ENCODE measurements around the gene ASPG. TPM values are rescaled to one million over a fixed set of nuclear protein-coding genes. Genes with fewer than 3 reads are reported as not detected.

The ASPG gene
- total RNA-seq, 1 donor from 2014 or later, result not detected

GRCh38 chr14:104103061-104103445, 17.6 kb downstream of the ASPG start:
- Histone ChIP-seq H3K27me3 (no peaks in the 10 kb centered on the region), H3K36me3 (no peaks in the 10 kb centered on the region), H3K9me3 (no peaks in the 10 kb centered on the region), H3K27ac (no peak overlapping the region), H3K4me3 (no peak overlapping the region), H3K4me1 (no peaks in the 10 kb centered on the region)
- DNase-seq (ENCODE audit: low spot score in 2 of 2), result no peak
- intact Hi-C loops (cut with DNase I), result no loop called here
- TF ChIP-seq, protein P1, sequence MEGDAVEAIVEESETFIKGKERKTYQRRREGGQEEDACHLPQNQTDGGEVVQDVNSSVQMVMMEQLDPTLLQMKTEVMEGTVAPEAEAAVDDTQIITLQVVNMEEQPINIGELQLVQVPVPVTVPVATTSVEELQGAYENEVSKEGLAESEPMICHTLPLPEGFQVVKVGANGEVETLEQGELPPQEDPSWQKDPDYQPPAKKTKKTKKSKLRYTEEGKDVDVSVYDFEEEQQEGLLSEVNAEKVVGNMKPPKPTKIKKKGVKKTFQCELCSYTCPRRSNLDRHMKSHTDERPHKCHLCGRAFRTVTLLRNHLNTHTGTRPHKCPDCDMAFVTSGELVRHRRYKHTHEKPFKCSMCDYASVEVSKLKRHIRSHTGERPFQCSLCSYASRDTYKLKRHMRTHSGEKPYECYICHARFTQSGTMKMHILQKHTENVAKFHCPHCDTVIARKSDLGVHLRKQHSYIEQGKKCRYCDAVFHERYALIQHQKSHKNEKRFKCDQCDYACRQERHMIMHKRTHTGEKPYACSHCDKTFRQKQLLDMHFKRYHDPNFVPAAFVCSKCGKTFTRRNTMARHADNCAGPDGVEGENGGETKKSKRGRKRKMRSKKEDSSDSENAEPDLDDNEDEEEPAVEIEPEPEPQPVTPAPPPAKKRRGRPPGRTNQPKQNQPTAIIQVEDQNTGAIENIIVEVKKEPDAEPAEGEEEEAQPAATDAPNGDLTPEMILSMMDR (IDR thresholded peaks at IDR 0.05), result no peak

GRCh38 chr14:104103446-104104075, 18.1 kb downstream of the ASPG start:
- no peak for DNase-seq (ENCODE audit: low spot score in 2 of 2)
- Histone ChIP-seq H3K4me1 (no peaks in the 10 kb centered on the region), H3K36me3 (no peaks in the 10 kb centered on the region), H3K4me3 (no peak overlapping the region), H3K27ac (no peak overlapping the region), H3K9me3 (no peaks in the 10 kb centered on the region), H3K27me3 (no peaks in the 10 kb centered on the region)
- TF ChIP-seq, protein P1 (IDR thresholded peaks at IDR 0.05), result no peak
- intact Hi-C loops (cut with DNase I), result no loop called here

GRCh38 chr14:104104076-104104901, 18.8 kb downstream of the ASPG start:
- H3K4me3 ChIP-seq, result no peak overlapping the region
- TF ChIP-seq, protein P1 (IDR thresholded peaks at IDR 0.05), result no peak
- intact Hi-C loops (cut with DNase I), result no loop called here
- no peaks in the 10 kb centered on the region for H3K27me3 ChIP-seq
- no peaks in the 10 kb centered on the region for H3K9me3 ChIP-seq
- H3K36me3 ChIP-seq, result no peaks in the 10 kb centered on the region
- H3K4me1 ChIP-seq, result no peaks in the 10 kb centered on the region
- no peak for DNase-seq (ENCODE audit: low spot score in 2 of 2)
- H3K27ac ChIP-seq, result no peak overlapping the region

DNA sequence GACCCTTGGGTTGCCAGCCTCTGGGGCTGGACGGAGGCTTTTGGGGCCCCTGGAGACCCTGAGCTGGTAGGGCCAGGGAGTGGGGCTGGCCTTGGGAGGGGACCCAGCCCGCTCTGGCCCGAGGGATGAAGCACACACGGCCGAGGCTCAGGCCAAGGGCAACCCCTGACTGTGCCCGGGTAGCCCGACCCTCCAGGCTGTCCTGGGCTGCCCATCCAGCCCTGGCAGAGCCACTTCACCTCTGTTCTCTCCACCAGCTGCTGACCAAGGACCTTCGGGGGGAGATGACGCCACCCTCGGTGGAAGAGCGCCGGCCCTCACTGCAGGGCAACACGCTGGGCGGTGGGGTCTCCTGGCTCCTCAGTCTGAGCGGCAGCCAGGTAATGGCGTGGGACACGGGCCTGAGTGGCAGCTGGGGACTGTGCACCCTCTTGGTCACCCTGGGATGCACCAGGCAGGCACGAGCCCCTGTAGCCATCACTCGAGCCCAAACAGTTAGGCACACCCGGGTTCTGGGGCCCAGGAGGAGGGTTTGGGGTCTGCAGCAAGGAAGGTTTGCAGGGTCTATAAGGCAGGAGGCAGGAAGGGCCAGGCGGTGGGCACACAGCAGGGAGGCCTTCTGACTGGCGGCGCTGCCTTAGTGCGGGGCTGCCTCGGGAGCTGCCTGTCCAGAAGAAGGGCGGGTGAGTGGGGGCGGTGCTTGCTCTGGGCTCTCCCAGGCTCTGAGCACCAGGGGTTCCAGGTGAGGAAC, 19.7 kb downstream of the ASPG start:
- TF ChIP-seq, protein P1 (IDR thresholded peaks at IDR 0.05), result no peak
- no peak overlapping the region for H3K27ac ChIP-seq
- no peak overlapping the region for H3K4me3 ChIP-seq
- H3K4me1 ChIP-seq, result no peaks in the 10 kb centered on the region
- H3K36me3 ChIP-seq, result no peaks in the 10 kb centered on the region
- H3K27me3 ChIP-seq, result no peaks in the 10 kb centered on the region
- intact Hi-C loops (cut with DNase I), result no loop called here
- H3K9me3 ChIP-seq, result no peaks in the 10 kb centered on the region
- DNase-seq (ENCODE audit: low spot score in 2 of 2), result peak in 1 of 2 donors; percentile 51

DNA sequence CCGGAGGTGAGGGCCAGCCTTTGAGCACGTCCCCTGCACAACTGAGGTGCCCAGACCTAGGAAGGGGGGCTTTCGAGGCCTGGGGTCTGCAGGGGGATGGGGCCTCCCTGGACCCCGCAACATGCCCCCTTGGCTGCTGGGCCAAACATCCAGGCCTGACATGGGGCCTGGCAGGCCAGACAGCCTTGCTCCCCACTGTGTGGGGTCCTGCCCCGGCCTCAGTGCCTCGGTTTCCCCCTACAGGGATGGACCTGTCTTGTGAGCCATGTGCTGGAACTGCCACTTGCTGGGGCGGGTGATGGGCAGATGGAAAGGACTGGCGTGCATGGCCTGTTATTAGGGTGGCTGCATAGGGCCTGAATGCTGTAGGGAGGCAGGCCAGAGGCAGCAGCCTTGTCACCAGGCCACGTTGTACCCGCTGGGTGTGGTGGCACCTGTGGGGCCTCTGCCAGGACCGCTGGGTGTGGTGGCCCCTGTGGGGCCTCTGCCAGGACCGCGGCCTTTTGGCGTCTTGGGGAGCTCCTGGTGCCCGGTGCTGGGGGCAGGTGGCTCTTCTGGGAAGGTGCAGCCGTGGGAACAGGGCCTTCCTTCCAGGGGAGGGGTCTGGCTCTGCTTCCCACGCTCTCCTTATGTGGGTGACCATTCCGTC, 20.4 kb downstream of the ASPG start:
- TF ChIP-seq, protein P1 (IDR thresholded peaks at IDR 0.05), result no peak
- no peaks in the 10 kb centered on the region for H3K4me1 ChIP-seq
- H3K4me3 ChIP-seq, result no peak overlapping the region
- H3K27ac ChIP-seq, result no peak overlapping the region
- no peaks in the 10 kb centered on the region for H3K9me3 ChIP-seq
- H3K27me3 ChIP-seq, result no peaks in the 10 kb centered on the region
- intact Hi-C loops (cut with DNase I), result no loop called here
- H3K36me3 ChIP-seq, result no peaks in the 10 kb centered on the region
- DNase-seq (ENCODE audit: low spot score in 2 of 2), result peak in 1 of 2 donors; percentile 56

Data from ascending aorta (tissue), 2 donors.